IMR-90 (cell line): ENCODE measurements around the gene TMED6. TPM values are rescaled to one million over a fixed set of nuclear protein-coding genes. Genes with fewer than 3 reads are reported as not detected.

ENCODE experiments used
- ATAC-seq: fragments of 200-7000 bp; cut with Tn5 transposase; 2 replicates; pipeline ENCODE4 v1.9.1; 2020; ENCODE audit warnings: low read depth, mild to moderate bottlenecking, moderate library complexity
- BruUV-seq: library from RNA; stranded (reverse); fragments of 400-500 nt; replicated peaks from 2 replicates; lab custom pipeline; 2021; lab: Mats Ljungman, UMichigan
- CTCF ChIA-PET: fragments of 300-600 bp; formaldehyde crosslinking; extraction: SDS; loops from one replicate; lab custom pipeline; 2021; ENCODE audit warnings: antibody characterized with exemption; lab: Yijun Ruan, JAX
- POLR2A ChIA-PET: fragments of 300-600 bp; sonication (Branson Sonifier 250); formaldehyde crosslinking; loops from one replicate; lab custom pipeline; 2022; ENCODE audit warnings: antibody characterized with exemption; ENCODE audit not compliant: unreplicated experiment; lab: Charles Lee
- DNase-seq: peaks from one replicate; pipeline ENCODE4 v3.0.0; 2013
- H2AFZ ChIP-seq: replicated peaks from 2 replicates; pipeline ENCODE3; 2013; ENCODE audit warnings: low read length, mild to moderate bottlenecking; ENCODE audit not compliant: poor library complexity
- H2AK5ac ChIP-seq: 2 replicates; pipeline ENCODE4 v1.6.1; 2013; ENCODE audit warnings: low read depth, low read length, inconsistent platforms
- H2AK9ac ChIP-seq: replicated peaks from 2 replicates; pipeline ENCODE3; 2013; ENCODE audit warnings: mild to moderate bottlenecking, low read depth, low read length, moderate library complexity; ENCODE audit not compliant: poor library complexity
- H2BK120ac ChIP-seq: 2 replicates; pipeline ENCODE4 v1.6.1; 2013; ENCODE audit warnings: low read depth, low read length, inconsistent platforms
- H2BK15ac ChIP-seq: 3 replicates; pipeline ENCODE4 v1.6.1; 2013; ENCODE audit warnings: low read depth, low read length, inconsistent platforms
- H2BK20ac ChIP-seq: 2 replicates; pipeline ENCODE4 v1.6.1; 2013; ENCODE audit warnings: low read depth, mild to moderate bottlenecking, inconsistent platforms, low read length, moderate library complexity
- H2BK5ac ChIP-seq: 2 replicates; pipeline ENCODE4 v1.6.1; 2013; ENCODE audit warnings: mild to moderate bottlenecking, low read depth, low read length, inconsistent platforms; ENCODE audit not compliant: poor library complexity, severe bottlenecking
- H3K14ac ChIP-seq: replicated peaks from 2 replicates; pipeline ENCODE4 v1.6.1; 2013; ENCODE audit warnings: low read depth, low read length, inconsistent platforms
- H3K18ac ChIP-seq: 2 replicates; pipeline ENCODE4 v1.6.1; 2013; ENCODE audit warnings: low read depth, low read length, control low read depth
- H3K23ac ChIP-seq: 2 replicates; pipeline ENCODE4 v1.6.1; 2013; ENCODE audit warnings: low read depth, low read length, inconsistent platforms
- H3K27ac ChIP-seq: 2 replicates; pipeline ENCODE4 v1.5.1; 2013; ENCODE audit warnings: mild to moderate bottlenecking, control low read depth, low read length; ENCODE audit not compliant: insufficient read depth
- H3K27me3 ChIP-seq: 2 replicates; pipeline ENCODE4 v1.6.1; 2013; ENCODE audit warnings: low read length; ENCODE audit not compliant: control insufficient read depth, insufficient read depth
- H3K36me3 ChIP-seq: 2 replicates; pipeline ENCODE4 v1.6.1; 2013; ENCODE audit warnings: low read length, mixed read lengths; ENCODE audit not compliant: control insufficient read depth, insufficient read depth
- H3K4ac ChIP-seq: 2 replicates; pipeline ENCODE4 v1.6.1; 2013; ENCODE audit warnings: low read depth, low read length, inconsistent platforms
- H3K4me1 ChIP-seq: 2 replicates; pipeline ENCODE4 v1.6.1; 2013; ENCODE audit warnings: low read length, mixed read lengths; ENCODE audit not compliant: control insufficient read depth, insufficient read depth
- H3K4me2 ChIP-seq: 2 replicates; pipeline ENCODE4 v1.6.1; 2013; ENCODE audit warnings: low read depth, mild to moderate bottlenecking, control low read depth, low read length, moderate library complexity
- H3K4me3 ChIP-seq: 2 replicates; pipeline ENCODE4 v1.5.1; 2013; ENCODE audit warnings: low read depth, mild to moderate bottlenecking, control low read depth, low read length, moderate library complexity; ENCODE audit not compliant: insufficient read depth
- H3K56ac ChIP-seq: 2 replicates; pipeline ENCODE4 v1.6.1; 2013; ENCODE audit warnings: low read length, inconsistent platforms; ENCODE audit not compliant: insufficient read depth; ENCODE audit errors: extremely low read depth
- H3K79me1 ChIP-seq, 2 experiments: 2 replicates each; pipeline ENCODE4 v1.6.1; 2013; ENCODE audit warnings: low read length in 2 of 2, inconsistent platforms in 1 of 2, low read depth in 1 of 2
- H3K9ac ChIP-seq: 2 replicates; pipeline ENCODE4 v1.6.1; 2013; ENCODE audit warnings: low read depth, low read length, control low read depth
- H3K9me1 ChIP-seq: 2 replicates; pipeline ENCODE4 v1.6.1; 2013; ENCODE audit warnings: low read length, inconsistent platforms; ENCODE audit not compliant: insufficient read depth
- H3K9me3 ChIP-seq: 2 replicates; pipeline ENCODE4 v1.6.1; 2013; ENCODE audit warnings: low read length; ENCODE audit not compliant: control insufficient read depth, insufficient read depth
- H4K20me1 ChIP-seq: 2 replicates; pipeline ENCODE4 v1.6.1; 2013; ENCODE audit warnings: low read length, inconsistent platforms; ENCODE audit not compliant: insufficient read depth
- H4K5ac ChIP-seq: 2 replicates; pipeline ENCODE4 v1.6.1; 2013; ENCODE audit warnings: mild to moderate bottlenecking, low read depth, low read length, control low read depth
- H4K8ac ChIP-seq, 2 experiments: 2 replicates each; pipeline ENCODE4 v1.6.1; 2013; ENCODE audit warnings: low read depth in 2 of 2, low read length in 2 of 2, control low read depth in 1 of 2, inconsistent platforms in 1 of 2
- H4K91ac ChIP-seq: 2 replicates; pipeline ENCODE4 v1.6.1; 2013; ENCODE audit warnings: low read depth, low read length, inconsistent platforms; ENCODE audit not compliant: insufficient read depth
- FOS ChIP-seq: fragments of 150-350 bp; IDR thresholded peaks from 2 replicates; pipeline ENCODE4 v1.6.1; 2016; ENCODE audit warnings: low read depth, low read length
- MAFK ChIP-seq: IDR thresholded peaks from 2 replicates; pipeline ENCODE4 v1.6.1; 2012; ENCODE audit warnings: low read depth, low read length, improper control_type of control experiment
- MXI1 ChIP-seq: IDR thresholded peaks from 2 replicates; pipeline ENCODE4 v1.6.1; 2012; ENCODE audit warnings: low read depth, mild to moderate bottlenecking, low read length, moderate library complexity, borderline replicate concordance
- POLR2A ChIP-seq: IDR thresholded peaks from 2 replicates; pipeline ENCODE4 v1.6.1; 2012; ENCODE audit warnings: mild to moderate bottlenecking, low read depth, low read length
- RCOR1 ChIP-seq: IDR thresholded peaks from 2 replicates; pipeline ENCODE4 v1.6.1; 2012; ENCODE audit warnings: mild to moderate bottlenecking, low read length, improper control_type of control experiment; ENCODE audit not compliant: insufficient replicate concordance
- SMC3 ChIP-seq: fragments of 150-350 bp; IDR thresholded peaks from 2 replicates; pipeline ENCODE4 v1.6.1; 2016; ENCODE audit warnings: low read depth, mild to moderate bottlenecking, antibody characterized with exemption, low read length, moderate library complexity
- WGBS, 2 experiments: methylation state at CpG; one replicate each; pipeline versions ENCODE4 v1.1.5 to v1.1.7; 2013; ENCODE audit warnings: missing lambda C conversion rate in 2 of 2; ENCODE audit not compliant: insufficient read length in 1 of 2; ENCODE audit errors: extremely low coverage in 2 of 2; 5-methylcytosine and 5-hydroxymethylcytosine counted together
- dilution Hi-C: fragments of 300-500 bp; cut with HindIII; formaldehyde crosslinking; loops from one replicate; pipeline ENCODE4 v1.14.3; 2018; ENCODE audit warnings: low sequenced_read_pairs; ENCODE audit not compliant: unreplicated experiment
- in situ Hi-C: fragments of 300-500 bp; cut with MboI; formaldehyde crosslinking; loops from 3 replicates; pipeline ENCODE4 v1.14.3; 2019; ENCODE audit warnings: low sequenced_read_pairs, inconsistent platforms, mixed read lengths
- intact Hi-C: fragments of 100-400 bp; cut with micrococcal nuclease; formaldehyde crosslinking; loops from 2 replicates; pipeline ENCODE4 v1.10.0; 2022
- polyA plus RNA-seq, 3 experiments: library from polyadenylated mRNA; depleted of rRNA; stranded (reverse); fragments of >200 nt; gene quantifications; 2 replicates each; pipeline ENCODE4 v1.2.3, GENCODE V29; 2012; ENCODE audit warnings: low replicate concordance in 1 of 3
- total RNA-seq: library from RNA; depleted of rRNA; stranded (reverse); fragments of >200 nt; gene quantifications from 2 replicates; pipeline ENCODE4 v1.2.3, GENCODE V29; 2012
- TF ChIP-seq, protein P1 (sequence below): conservative IDR thresholded peaks from 2 replicates; pipeline ENCODE4 v1.5.1; 2012; ENCODE audit warnings: mild to moderate bottlenecking, low read depth, low read length, improper control_type of control experiment
- TF ChIP-seq, protein P2 (sequence below): fragments of 150-350 bp; IDR thresholded peaks from 2 replicates; pipeline ENCODE4 v1.6.1; 2016; ENCODE audit warnings: low read depth, mild to moderate bottlenecking, low read length, moderate library complexity, borderline replicate concordance

The TMED6 gene
- total and polyA plus RNA-seq, 2 of the 4 experiments (the other 2 are of a cell fraction): 0.10 TPM; not detected in 1

DNA sequence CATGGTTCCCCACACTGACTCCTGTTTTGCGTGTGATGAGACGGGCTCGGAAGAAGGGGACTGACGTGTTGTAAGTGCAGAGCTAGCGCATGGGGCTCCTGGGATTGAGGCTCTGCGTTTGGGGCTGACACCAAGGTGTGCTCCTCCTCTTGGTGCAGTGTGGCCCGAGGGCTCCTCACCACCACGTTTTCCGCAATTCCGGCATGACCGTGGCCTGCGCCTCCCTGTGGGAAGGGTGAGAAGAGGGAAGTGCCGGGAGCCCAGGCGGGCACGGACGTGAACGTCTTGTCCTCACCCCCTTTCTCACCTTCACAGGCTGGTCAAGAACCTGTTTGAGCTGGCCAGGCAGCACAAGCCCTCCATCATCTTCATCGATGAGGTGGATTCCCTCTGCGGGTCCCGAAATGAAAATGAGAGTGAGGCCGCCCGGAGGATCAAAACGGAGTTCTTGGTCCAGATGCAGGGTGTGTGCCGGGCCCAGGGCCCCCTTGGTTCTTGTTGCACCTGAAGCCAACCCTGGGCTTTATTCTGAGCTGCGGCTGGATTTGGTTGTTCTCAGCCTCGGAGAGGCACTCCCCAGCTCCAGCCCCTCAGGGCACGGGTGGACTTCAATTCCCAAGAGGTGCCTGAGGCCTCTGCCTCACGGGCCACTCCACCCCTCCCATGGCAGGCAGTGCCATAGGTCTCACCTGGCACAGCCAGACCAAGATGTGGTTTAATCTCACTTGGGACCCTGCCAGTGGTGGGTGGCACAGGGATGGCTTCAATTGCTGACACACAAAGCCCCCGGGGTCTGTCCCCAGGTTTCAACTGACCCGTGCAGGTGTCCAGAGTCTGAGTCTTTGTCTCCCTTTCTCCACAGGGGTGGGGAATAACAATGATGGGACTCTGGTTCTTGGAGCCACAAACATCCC, 31.5 kb downstream of the TMED6 start:
- no peak overlapping the region for H3K4me2 ChIP-seq
- H3K18ac ChIP-seq: no peak overlapping the region
- CTCF ChIA-PET: no interaction called here
- in situ Hi-C loops (no loop called here), intact Hi-C loops (no loop called here), dilution Hi-C loops (no loop called here)
- H3K9me3 ChIP-seq: no peaks in the 10 kb centered on the region
- H2BK120ac ChIP-seq: no peak overlapping the region
- H3K9ac ChIP-seq: no peak overlapping the region
- H4K91ac ChIP-seq: no peak overlapping the region
- H3K9me1 ChIP-seq: peaks cover 3% of the 10 kb centered on the region; the same call in 1 of the 2 replicates
- peak overlapping the region; percentile 24 for H2AK9ac ChIP-seq
- no peak overlapping the region for H2BK20ac ChIP-seq
- DNase-seq (no peak), ATAC-seq (no peak)
- H3K27ac ChIP-seq: no peak overlapping the region
- peaks cover 42 to 83% of the 10 kb centered on the region in 2 experiments for H3K79me1 ChIP-seq
- no peaks in the 10 kb centered on the region for H3K4me1 ChIP-seq
- peaks cover 47% of the 10 kb centered on the region for H4K20me1 ChIP-seq
- no peak overlapping the region for H2BK5ac ChIP-seq
- H3K14ac ChIP-seq: no peak overlapping the region
- H2AFZ ChIP-seq: peak overlapping the region; percentile 32
- H2BK15ac ChIP-seq: no peak overlapping the region
- 97% methylated on average over 9 of the region's 30 CpGs; no CpG with 5 or more reads in 1 of the 2 experiments for WGBS, 2 experiments
- H3K56ac ChIP-seq: no peak overlapping the region
- H4K8ac ChIP-seq: no peak overlapping the region
- BruUV-seq: no TSS peak
- H3K27me3 ChIP-seq: no peaks in the 10 kb centered on the region
- peaks cover 85% of the 10 kb centered on the region for H3K36me3 ChIP-seq
- H2AK5ac ChIP-seq: no peak overlapping the region
- H3K23ac ChIP-seq: no peak overlapping the region
- TF ChIP-seq MXI1: no peak
- TF ChIP-seq, protein P1, sequence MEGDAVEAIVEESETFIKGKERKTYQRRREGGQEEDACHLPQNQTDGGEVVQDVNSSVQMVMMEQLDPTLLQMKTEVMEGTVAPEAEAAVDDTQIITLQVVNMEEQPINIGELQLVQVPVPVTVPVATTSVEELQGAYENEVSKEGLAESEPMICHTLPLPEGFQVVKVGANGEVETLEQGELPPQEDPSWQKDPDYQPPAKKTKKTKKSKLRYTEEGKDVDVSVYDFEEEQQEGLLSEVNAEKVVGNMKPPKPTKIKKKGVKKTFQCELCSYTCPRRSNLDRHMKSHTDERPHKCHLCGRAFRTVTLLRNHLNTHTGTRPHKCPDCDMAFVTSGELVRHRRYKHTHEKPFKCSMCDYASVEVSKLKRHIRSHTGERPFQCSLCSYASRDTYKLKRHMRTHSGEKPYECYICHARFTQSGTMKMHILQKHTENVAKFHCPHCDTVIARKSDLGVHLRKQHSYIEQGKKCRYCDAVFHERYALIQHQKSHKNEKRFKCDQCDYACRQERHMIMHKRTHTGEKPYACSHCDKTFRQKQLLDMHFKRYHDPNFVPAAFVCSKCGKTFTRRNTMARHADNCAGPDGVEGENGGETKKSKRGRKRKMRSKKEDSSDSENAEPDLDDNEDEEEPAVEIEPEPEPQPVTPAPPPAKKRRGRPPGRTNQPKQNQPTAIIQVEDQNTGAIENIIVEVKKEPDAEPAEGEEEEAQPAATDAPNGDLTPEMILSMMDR: no peak
- no peak for TF ChIP-seq RCOR1
- no peak for TF ChIP-seq POLR2A
- no peak for TF ChIP-seq FOS
- TF ChIP-seq, protein P2, sequence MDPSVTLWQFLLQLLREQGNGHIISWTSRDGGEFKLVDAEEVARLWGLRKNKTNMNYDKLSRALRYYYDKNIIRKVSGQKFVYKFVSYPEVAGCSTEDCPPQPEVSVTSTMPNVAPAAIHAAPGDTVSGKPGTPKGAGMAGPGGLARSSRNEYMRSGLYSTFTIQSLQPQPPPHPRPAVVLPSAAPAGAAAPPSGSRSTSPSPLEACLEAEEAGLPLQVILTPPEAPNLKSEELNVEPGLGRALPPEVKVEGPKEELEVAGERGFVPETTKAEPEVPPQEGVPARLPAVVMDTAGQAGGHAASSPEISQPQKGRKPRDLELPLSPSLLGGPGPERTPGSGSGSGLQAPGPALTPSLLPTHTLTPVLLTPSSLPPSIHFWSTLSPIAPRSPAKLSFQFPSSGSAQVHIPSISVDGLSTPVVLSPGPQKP: no peak
- TF ChIP-seq MAFK: no peak
- TF ChIP-seq SMC3: no peak
- POLR2A ChIA-PET: no interaction called here
- no peak overlapping the region for H3K4ac ChIP-seq
- no peak overlapping the region for H3K4me3 ChIP-seq
- no peak overlapping the region for H4K5ac ChIP-seq
